Neuronal stem cell (in vitro differentiated cells): ENCODE results near the gene H2AZ2.

Experiments
- DNase-seq: peaks from one replicate; pipeline ENCODE4 v3.0.0-alpha.2; 2013; ENCODE audit warnings: low spot score
- H2AFZ ChIP-seq: one replicate; pipeline ENCODE4 v1.6.1; 2013; ENCODE audit warnings: mild to moderate bottlenecking, low read length, inconsistent platforms
- H2AK5ac ChIP-seq: 2 replicates; pipeline ENCODE4 v1.6.1; 2013; ENCODE audit warnings: low read depth, mild to moderate bottlenecking, inconsistent platforms, low read length, moderate library complexity, mixed read lengths
- H2BK120ac ChIP-seq: 2 replicates; pipeline ENCODE4 v1.6.1; 2013; ENCODE audit warnings: low read depth, mild to moderate bottlenecking, inconsistent platforms, low read length, moderate library complexity, mixed read lengths
- H2BK12ac ChIP-seq: one replicate; pipeline ENCODE4 v1.6.1; 2013; ENCODE audit warnings: low read length, inconsistent platforms
- H2BK15ac ChIP-seq: 2 replicates; pipeline ENCODE4 v1.6.1; 2013; ENCODE audit warnings: mild to moderate bottlenecking, low read length, inconsistent platforms, mixed read lengths
- H2BK5ac ChIP-seq: one replicate; pipeline ENCODE4 v1.6.1; 2013; ENCODE audit warnings: inconsistent platforms, mild to moderate bottlenecking, low read length, moderate library complexity
- H3K14ac ChIP-seq: one replicate; pipeline ENCODE4 v1.6.1; 2013; ENCODE audit warnings: low read length, inconsistent platforms
- H3K18ac ChIP-seq: 2 replicates; pipeline ENCODE4 v1.6.1; 2013; ENCODE audit warnings: low read length, inconsistent platforms
- H3K23ac ChIP-seq: 2 replicates; pipeline ENCODE4 v1.6.1; 2013; ENCODE audit warnings: low read depth, mild to moderate bottlenecking, mixed read lengths, low read length, inconsistent platforms; ENCODE audit not compliant: poor library complexity
- H3K27ac ChIP-seq: replicated peaks from 3 replicates; pipeline ENCODE4 v1.5.1; 2013; ENCODE audit warnings: low read length, inconsistent platforms
- H3K27me3 ChIP-seq, 3 experiments: 2 replicates each; pipeline ENCODE4 v1.6.1; 2013; ENCODE audit warnings: low read length in 3 of 3, mild to moderate bottlenecking in 2 of 3, inconsistent platforms in 1 of 3, low read depth in 1 of 3, mixed read lengths in 1 of 3, moderate library complexity in 1 of 3; ENCODE audit not compliant: control insufficient read depth in 3 of 3, insufficient read depth in 3 of 3
- H3K36me3 ChIP-seq, 2 donors: replicated peaks in 1 of 2; 2 replicates each; pipeline ENCODE4 v1.6.1; 2013; ENCODE audit warnings: low read length in 2 of 2; ENCODE audit not compliant: control insufficient read depth in 2 of 2, insufficient read depth in 2 of 2
- H3K4ac ChIP-seq: 2 replicates; pipeline ENCODE4 v1.6.1; 2013; ENCODE audit warnings: inconsistent platforms, mild to moderate bottlenecking, low read length, moderate library complexity
- H3K4me1 ChIP-seq, 2 donors: 1 replicate in 1 of 2; 2 replicates in 1 of 2; pipeline ENCODE4 v1.6.1; 2013; ENCODE audit warnings: low read length in 2 of 2, low read depth in 1 of 2; ENCODE audit not compliant: control insufficient read depth in 2 of 2, insufficient read depth in 1 of 2
- H3K4me2 ChIP-seq: one replicate; pipeline ENCODE4 v1.6.1; 2013; ENCODE audit warnings: mild to moderate bottlenecking, low read length, inconsistent platforms; ENCODE audit not compliant: insufficient read depth, poor library complexity, severe bottlenecking
- H3K4me3 ChIP-seq, 2 donors: 2 replicates each; pipeline ENCODE4 v1.5.1; 2013; ENCODE audit warnings: low read length in 2 of 2, mild to moderate bottlenecking in 2 of 2, inconsistent platforms in 1 of 2, moderate library complexity in 1 of 2
- H3K79me1 ChIP-seq: one replicate; pipeline ENCODE4 v1.6.1; 2013; ENCODE audit warnings: low read depth, mild to moderate bottlenecking, inconsistent platforms, low read length, moderate library complexity
- H3K9ac ChIP-seq: one replicate; pipeline ENCODE4 v1.6.1; 2013; ENCODE audit warnings: mild to moderate bottlenecking, low read depth, low read length, inconsistent platforms; ENCODE audit not compliant: poor library complexity
- H3K9me3 ChIP-seq, 2 donors: replicated peaks in 1 of 2; 2 replicates each; pipeline versions ENCODE3 to v1.6.1; 2013; ENCODE audit warnings: low read length in 2 of 2, mild to moderate bottlenecking in 2 of 2, inconsistent platforms in 1 of 2, low read depth in 1 of 2, mixed read lengths in 1 of 2, moderate library complexity in 1 of 2; ENCODE audit not compliant: control insufficient read depth in 2 of 2, insufficient read depth in 1 of 2
- H4K8ac ChIP-seq: one replicate; pipeline ENCODE4 v1.6.1; 2013; ENCODE audit warnings: low read depth, mild to moderate bottlenecking, inconsistent platforms, low read length, moderate library complexity
- H4K91ac ChIP-seq: one replicate; pipeline ENCODE4 v1.6.1; 2013; ENCODE audit warnings: low read length, low read depth, mild to moderate bottlenecking, inconsistent platforms; ENCODE audit not compliant: poor library complexity
- WGBS, 2 donors: extraction: QIAGEN DNeasy Blood & Tissue Kit; methylation state at CpG; one replicate each; pipeline ENCODE4 v1.1.7; 2013; ENCODE audit warnings: missing lambda C conversion rate in 2 of 2, mixed read lengths in 1 of 2; ENCODE audit not compliant: insufficient read length in 2 of 2, insufficient replicate concordance in 1 of 2; ENCODE audit errors: extremely low coverage in 2 of 2; 5-methylcytosine and 5-hydroxymethylcytosine counted together

Gene H2AZ2

DNA sequence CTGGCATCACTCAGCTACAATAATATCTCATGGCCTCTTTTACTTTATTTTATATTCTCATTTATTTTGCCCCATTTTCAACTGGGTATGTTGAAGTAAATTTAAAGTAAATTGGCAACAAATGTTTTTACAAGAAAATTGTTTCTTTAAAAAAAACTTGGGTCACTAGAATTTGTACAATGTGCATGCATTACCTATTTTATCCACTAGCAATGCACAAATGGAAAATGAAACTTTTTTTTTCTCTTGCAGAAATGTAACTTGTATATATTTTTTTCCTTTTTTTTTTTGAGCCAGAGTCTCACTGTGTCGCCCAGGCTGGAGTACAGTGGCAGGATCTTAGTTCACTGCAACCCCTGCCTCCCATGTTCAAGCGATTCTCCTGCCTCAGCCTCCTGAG is 10.3 kb upstream of the H2AZ2 start:
- Histone ChIP-seq H2BK15ac (no peak overlapping the region), H2BK5ac (no peak overlapping the region), H3K18ac (no peak overlapping the region)

GRCh38 chr7:44854644-44855364 is 6.9 kb upstream of the H2AZ2 start:
- no peak overlapping the region for H2BK5ac ChIP-seq
- no peaks in the 10 kb centered on the region for H3K9me3 ChIP-seq
- H3K79me1 ChIP-seq = peaks cover 2% of the 10 kb centered on the region
- H2BK120ac ChIP-seq = no peak overlapping the region
- no peaks in the 10 kb centered on the region for H3K27me3 ChIP-seq
- no peak overlapping the region for H4K91ac ChIP-seq
- DNase-seq = no peak
- no peak overlapping the region for H2BK15ac ChIP-seq
- no peak overlapping the region for H3K23ac ChIP-seq
- WGBS, 2 donors = no CpG with 5 or more reads among the region's 8 CpGs
- H3K36me3 ChIP-seq = no peaks in the 10 kb centered on the region
- H2AFZ ChIP-seq = no peak overlapping the region
- H3K14ac ChIP-seq = no peak overlapping the region
- no peak overlapping the region for H3K4me3 ChIP-seq
- H3K9ac ChIP-seq = no peak overlapping the region
- no peak overlapping the region for H2AK5ac ChIP-seq
- no peak overlapping the region for H2BK12ac ChIP-seq
- H4K8ac ChIP-seq = no peak overlapping the region
- no peak overlapping the region for H3K4ac ChIP-seq
- H3K18ac ChIP-seq = no peak overlapping the region
- no peaks in the 10 kb centered on the region for H3K4me1 ChIP-seq
- no peak overlapping the region for H3K4me2 ChIP-seq
- H3K27ac ChIP-seq = no peak overlapping the region

More for the DNA sequence above, 10.3 kb upstream of the H2AZ2 start:
- no peak overlapping the region for H2AFZ ChIP-seq
- no peak overlapping the region for H4K8ac ChIP-seq
- H4K91ac ChIP-seq = no peak overlapping the region
- H2AK5ac ChIP-seq = no peak overlapping the region
- H3K79me1 ChIP-seq = no peaks in the 10 kb centered on the region
- H3K27me3 ChIP-seq = no peaks in the 10 kb centered on the region
- no peak overlapping the region for H2BK120ac ChIP-seq
- no peak overlapping the region for H3K9ac ChIP-seq
- H3K23ac ChIP-seq = no peak overlapping the region
- WGBS, 2 donors = no CpG with 5 or more reads among the region's 2 CpGs
- H3K4me1 ChIP-seq = no peaks in the 10 kb centered on the region
- no peak for DNase-seq
- no peaks in the 10 kb centered on the region for H3K36me3 ChIP-seq
- H3K4ac ChIP-seq = no peak overlapping the region
- H3K27ac ChIP-seq = no peak overlapping the region
- H3K14ac ChIP-seq = no peak overlapping the region
- H3K4me3 ChIP-seq = no peak overlapping the region
- H3K9me3 ChIP-seq = no peaks in the 10 kb centered on the region
- H3K4me2 ChIP-seq = no peak overlapping the region
- no peak overlapping the region for H2BK12ac ChIP-seq

DNA sequence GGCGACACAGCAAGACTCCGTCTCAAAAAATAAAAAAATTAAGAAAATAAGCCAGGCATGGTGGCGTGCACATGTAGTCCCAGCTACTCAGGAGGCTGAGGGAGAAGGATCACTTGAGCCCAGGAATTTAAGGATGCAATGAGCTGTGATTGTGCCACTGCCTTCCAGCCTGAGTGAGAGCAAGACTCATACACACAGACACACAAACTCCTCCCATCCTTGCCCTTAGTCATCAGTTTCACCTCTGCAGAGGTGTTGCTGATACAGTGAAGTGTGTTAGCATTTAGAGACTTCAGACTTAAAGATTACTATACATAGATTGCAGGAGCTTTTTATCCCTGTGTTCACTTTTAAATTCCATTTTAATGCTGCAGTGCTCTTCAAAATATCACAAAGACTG is 5.5 kb upstream of the H2AZ2 start:
- Histone ChIP-seq H4K91ac (no peak overlapping the region), H2BK12ac (no peak overlapping the region), H2AFZ (no peak overlapping the region), H3K23ac (no peak overlapping the region), H3K14ac (no peak overlapping the region), H4K8ac (no peak overlapping the region), H2BK120ac (no peak overlapping the region), H2AK5ac (no peak overlapping the region), H3K9me3 (no peaks in the 10 kb centered on the region), H3K18ac (no peak overlapping the region), H3K4me1 (peaks cover 0 to 2% of the 10 kb centered on the region in 2 donors), H3K27ac (no peak overlapping the region), H3K4me3 (no peak overlapping the region), H3K79me1 (peaks cover 2% of the 10 kb centered on the region), H3K9ac (no peak overlapping the region), H3K27me3 (no peaks in the 10 kb centered on the region), H3K4ac (no peak overlapping the region), H2BK15ac (no peak overlapping the region), H3K36me3 (no peaks in the 10 kb centered on the region), H2BK5ac (no peak overlapping the region), H3K4me2 (no peak overlapping the region)
- no CpG with 5 or more reads among the region's 3 CpGs for WGBS, 2 donors
- no peak for DNase-seq

GRCh38 chr7:44852590-44852989 is 4.7 kb upstream of the H2AZ2 start:
- Histone ChIP-seq H3K4me1 (peaks cover 0 to 2% of the 10 kb centered on the region in 2 donors), H2AFZ (no peak overlapping the region), H3K4ac (no peak overlapping the region), H3K14ac (no peak overlapping the region), H2BK12ac (no peak overlapping the region), H2AK5ac (no peak overlapping the region), H3K79me1 (peaks cover 2% of the 10 kb centered on the region), H2BK5ac (no peak overlapping the region), H4K91ac (no peak overlapping the region), H3K27ac (no peak overlapping the region), H3K4me2 (no peak overlapping the region), H3K18ac (no peak overlapping the region), H3K9me3 (no peaks in the 10 kb centered on the region), H3K23ac (no peak overlapping the region), H3K36me3 (no peaks in the 10 kb centered on the region), H3K27me3 (no peaks in the 10 kb centered on the region), H3K4me3 (no peak overlapping the region), H4K8ac (no peak overlapping the region), H2BK120ac (no peak overlapping the region), H3K9ac (no peak overlapping the region), H2BK15ac (no peak overlapping the region)
- no CpG with 5 or more reads among the region's 3 CpGs for WGBS, 2 donors
- no peak for DNase-seq
